GM12892 (cell line): Measurements from ENCODE around the gene PARP4.
"Not testable (repeated sequence)": the region's sequence is repeated elsewhere in the genome, so short reads cannot be mapped to it uniquely, and the experiment has no call there.

Experiments
- POLR2A ChIP-seq: IDR thresholded peaks from 2 replicates; pipeline ENCODE4 v1.6.1; 2011; ENCODE audit warnings: low read depth, low read length, control low read depth
- TAF1 ChIP-seq: IDR thresholded peaks from 2 replicates; pipeline ENCODE4 v1.6.1; 2011; ENCODE audit warnings: low read depth, mild to moderate bottlenecking, control low read depth, low read length, borderline replicate concordance

DNA sequence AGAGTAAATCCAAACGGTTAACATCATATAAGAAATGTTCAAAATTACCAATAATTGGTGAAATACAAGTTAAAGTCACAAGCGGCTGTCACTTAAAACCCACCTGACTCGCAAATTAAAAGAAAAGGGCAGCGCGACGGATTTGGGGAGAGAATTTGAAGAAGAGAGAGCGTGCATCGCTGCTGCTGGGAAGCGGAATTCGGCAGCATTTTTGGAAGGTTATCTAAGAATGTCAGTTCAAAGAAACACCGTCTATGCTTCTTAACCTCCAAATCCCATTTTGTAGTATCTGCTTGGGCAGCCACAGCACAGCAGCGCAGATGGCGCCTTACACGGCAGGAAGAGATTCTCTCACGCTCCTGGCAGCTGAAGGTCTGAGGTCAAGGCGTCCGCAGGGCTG, 128.5 kb downstream of the PARP4 start:
- not testable (repeated sequence) for TF ChIP-seq TAF1, POLR2A
